Vagina (tissue), 2 donors: ENCODE results near the gene KAZN. TPM values are rescaled to one million over a fixed set of nuclear protein-coding genes. Genes with fewer than 3 reads are reported as not detected.

Source experiments
- DNase-seq, 2 donors: peaks; one replicate each; pipeline ENCODE4 v3.0.0-alpha.2; 2017; ENCODE audit errors: extremely low spot score in 2 of 2
- H3K27ac ChIP-seq: fragments of 200-600 bp; sonication (generic); one replicate; pipeline ENCODE4 v1.5.1; 2019
- H3K27me3 ChIP-seq: fragments of 200-600 bp; sonication (generic); one replicate; pipeline ENCODE4 v1.5.1; 2019
- H3K36me3 ChIP-seq, 2 donors: fragments of 200-600 bp; sonication (generic); one replicate each; pipeline ENCODE4 v1.5.1; 2017 to 2019
- H3K4me1 ChIP-seq: fragments of 200-600 bp; sonication (generic); one replicate; pipeline ENCODE4 v1.5.1; 2019
- H3K4me3 ChIP-seq, 2 donors: fragments of 200-600 bp; sonication (generic); 1 replicate in 1 of 2; 2 replicates in 1 of 2; pipeline ENCODE4 v1.5.1; 2016 to 2019
- H3K9me3 ChIP-seq: fragments of 200-600 bp; sonication (generic); one replicate; pipeline ENCODE4 v1.5.1; 2019
- CTCF ChIP-seq, 3 experiments: fragments of 450-650 bp in 2 of 3; fragments of 200-600 bp in 1 of 3; sonication (generic) in 1 of 3; IDR thresholded peaks; one replicate each; pipeline ENCODE4 v1.5.1; 2017 to 2019; ENCODE audit warnings: antibody characterized with exemption in 3 of 3, mild to moderate bottlenecking in 2 of 3, moderate library complexity in 2 of 3
- POLR2A ChIP-seq, 2 donors: fragments of 450-650 bp; IDR thresholded peaks; one replicate each; pipeline ENCODE4 v1.6.1; 2017; ENCODE audit warnings: antibody characterized with exemption in 2 of 2, mild to moderate bottlenecking in 2 of 2, moderate library complexity in 2 of 2
- POLR2AphosphoS5 ChIP-seq, 2 donors: sonication (generic); formaldehyde crosslinking; IDR thresholded peaks; one replicate each; pipeline ENCODE4 v1.9.0; 2017; ENCODE audit warnings: antibody characterized with exemption in 2 of 2, mild to moderate bottlenecking in 2 of 2, low read depth in 1 of 2; ENCODE audit not compliant: insufficient read depth in 1 of 2
- intact Hi-C: fragments of 100-400 bp; cut with DNase I; formaldehyde crosslinking; loops from one replicate; pipeline ENCODE4 v1.15.1; 2023
- total RNA-seq: library from RNA; depleted of rRNA; stranded (reverse); fragments of >200 nt; gene quantifications from one replicate; pipeline ENCODE4 v1.2.3, GENCODE V29; 2016

Gene KAZN
- total RNA-seq, 1 donor from 2014 or later = 29.5 TPM

- no peak for DNase-seq
- intact Hi-C loops = no loop called here
- Histone ChIP-seq H3K4me3 (no peak overlapping the region), H3K9me3 (no peaks in the 10 kb centered on the region), H3K27me3 (no peaks in the 10 kb centered on the region), H3K27ac (no peak overlapping the region), H3K4me1 (no peaks in the 10 kb centered on the region), H3K36me3 (no peaks in the 10 kb centered on the region)
- TF ChIP-seq POLR2A (IDR thresholded peaks at IDR 0.05) (no peak), CTCF (IDR thresholded peaks at IDR 0.05) (no peak), POLR2AphosphoS5 (IDR thresholded peaks at IDR 0.05; ENCODE audit: insufficient read depth in 1 of 2, low read depth in 1 of 2) (no peak)
Measured at GRCh38 chr1:14724678-14725077, 126.2 kb downstream of the KAZN start.

- no peak overlapping the region for H3K4me3 ChIP-seq
- DNase-seq = no peak
- no peak for TF ChIP-seq CTCF (IDR thresholded peaks at IDR 0.05)
- TF ChIP-seq POLR2AphosphoS5 (IDR thresholded peaks at IDR 0.05; ENCODE audit: insufficient read depth in 1 of 2, low read depth in 1 of 2) = no peak
- no peak for TF ChIP-seq POLR2A (IDR thresholded peaks at IDR 0.05)
Measured at GRCh38 chr1:14725238-14725637, 126.8 kb downstream of the KAZN start.

GRCh38 chr1:14725695-14726094, 127.2 kb downstream of the KAZN start:
- DNase-seq = no peak
- Histone ChIP-seq H3K36me3 (no peaks in the 10 kb centered on the region), H3K27me3 (no peaks in the 10 kb centered on the region), H3K4me1 (no peaks in the 10 kb centered on the region), H3K4me3 (no peak overlapping the region), H3K9me3 (no peaks in the 10 kb centered on the region), H3K27ac (no peak overlapping the region)
- intact Hi-C loops = no loop called here
- TF ChIP-seq POLR2A (IDR thresholded peaks at IDR 0.05) = no peak
- TF ChIP-seq POLR2AphosphoS5 (IDR thresholded peaks at IDR 0.05; ENCODE audit: insufficient read depth in 1 of 2, low read depth in 1 of 2) = no peak
- no peak for TF ChIP-seq CTCF (IDR thresholded peaks at IDR 0.05)

More at GRCh38 chr1:14725238-14725637, 126.8 kb downstream of the KAZN start:
- H3K36me3 ChIP-seq = no peaks in the 10 kb centered on the region
- intact Hi-C loops = no loop called here
- no peaks in the 10 kb centered on the region for H3K9me3 ChIP-seq
- no peaks in the 10 kb centered on the region for H3K27me3 ChIP-seq
- no peak overlapping the region for H3K27ac ChIP-seq
- no peaks in the 10 kb centered on the region for H3K4me1 ChIP-seq

GRCh38 chr1:14726606-14727005, 128.1 kb downstream of the KAZN start:
- DNase-seq = no peak
- Histone ChIP-seq H3K27ac (no peak overlapping the region), H3K4me3 (no peak overlapping the region), H3K4me1 (no peaks in the 10 kb centered on the region), H3K36me3 (no peaks in the 10 kb centered on the region), H3K9me3 (no peaks in the 10 kb centered on the region), H3K27me3 (no peaks in the 10 kb centered on the region)
- no peak for TF ChIP-seq POLR2A (IDR thresholded peaks at IDR 0.05)
- no peak for TF ChIP-seq CTCF (IDR thresholded peaks at IDR 0.05)
- TF ChIP-seq POLR2AphosphoS5 (IDR thresholded peaks at IDR 0.05; ENCODE audit: insufficient read depth in 1 of 2, low read depth in 1 of 2) = no peak
- intact Hi-C loops = no loop called here

- no peak overlapping the region for H3K27ac ChIP-seq
- H3K4me3 ChIP-seq = no peak overlapping the region
- intact Hi-C loops = no loop called here
- H3K9me3 ChIP-seq = no peaks in the 10 kb centered on the region
- no peaks in the 10 kb centered on the region for H3K36me3 ChIP-seq
- TF ChIP-seq POLR2AphosphoS5 (IDR thresholded peaks at IDR 0.05; ENCODE audit: insufficient read depth in 1 of 2, low read depth in 1 of 2) = no peak
- TF ChIP-seq CTCF (IDR thresholded peaks at IDR 0.05) = no peak
- no peak for TF ChIP-seq POLR2A (IDR thresholded peaks at IDR 0.05)
- no peaks in the 10 kb centered on the region for H3K27me3 ChIP-seq
- peaks cover 13% of the 10 kb centered on the region for H3K4me1 ChIP-seq
- DNase-seq = no peak
Measured at GRCh38 chr1:14728516-14728915, 130.0 kb downstream of the KAZN start.
